Measurements from ENCODE around the gene ZNF317.

Gene ZNF317

GRCh38 chr19:9155591-9155990, 15.4 kb downstream of the ZNF317 start:
- no peak for TF ChIP-seq CTCF (IDR thresholded peaks at IDR 0.05; ENCODE audit: insufficient read depth, low read length)
- TF ChIP-seq REST (IDR thresholded peaks at IDR 0.05; ENCODE audit: insufficient replicate concordance, low read depth) = no peak
- no peak for TF ChIP-seq POLR2AphosphoS5 (IDR thresholded peaks at IDR 0.05; ENCODE audit: low read depth)
- Histone ChIP-seq H3K27ac (replicated peaks) (no peak overlapping the region), H3K27me3 (ENCODE audit: insufficient read depth, poor library complexity, severe bottlenecking) (no peaks in the 10 kb centered on the region), H3K4me3 (replicated peaks; ENCODE audit: insufficient read depth, low read length) (no peak overlapping the region)
- DNase-seq (ENCODE audit: low read depth in 1 of 2, low spot score in 1 of 2) = no peak

GRCh38 chr19:9156304-9156703, 16.1 kb downstream of the ZNF317 start:
- TF ChIP-seq GABPA (IDR thresholded peaks at IDR 0.05; ENCODE audit: low read depth) (no peak), SPI1 (IDR thresholded peaks at IDR 0.05; ENCODE audit: borderline replicate concordance, low read depth) (no peak), REST (IDR thresholded peaks at IDR 0.05; ENCODE audit: insufficient replicate concordance, low read depth) (no peak), POLR2AphosphoS5 (IDR thresholded peaks at IDR 0.05; ENCODE audit: low read depth) (no peak), CTCF (IDR thresholded peaks at IDR 0.05; ENCODE audit: insufficient read depth, low read length) (no peak)
- H3K4me3 ChIP-seq (replicated peaks; ENCODE audit: insufficient read depth, low read length) = no peak overlapping the region
- no peak overlapping the region for H3K27ac ChIP-seq (replicated peaks)
- no peaks in the 10 kb centered on the region for H3K27me3 ChIP-seq (ENCODE audit: insufficient read depth, poor library complexity, severe bottlenecking)
- DNase-seq (ENCODE audit: low read depth in 1 of 2, low spot score in 1 of 2) = no peak

- no peak for DNase-seq (ENCODE audit: low read depth in 1 of 2, low spot score in 1 of 2)
- no peak overlapping the region for H3K4me3 ChIP-seq (replicated peaks; ENCODE audit: insufficient read depth, low read length)
- H3K27me3 ChIP-seq (ENCODE audit: insufficient read depth, poor library complexity, severe bottlenecking) = no peaks in the 10 kb centered on the region
- TF ChIP-seq GABPA (IDR thresholded peaks at IDR 0.05; ENCODE audit: low read depth) (no peak), SPI1 (IDR thresholded peaks at IDR 0.05; ENCODE audit: borderline replicate concordance, low read depth) (no peak)
- no peak overlapping the region for H3K27ac ChIP-seq (replicated peaks)
Measured at GRCh38 chr19:9159891-9160290, 19.7 kb downstream of the ZNF317 start.

GRCh38 chr19:9161427-9161826, 21.2 kb downstream of the ZNF317 start:
- no peak for DNase-seq (ENCODE audit: low read depth in 1 of 2, low spot score in 1 of 2)
- no peak for TF ChIP-seq POLR2AphosphoS5 (IDR thresholded peaks at IDR 0.05; ENCODE audit: low read depth)
- TF ChIP-seq REST (IDR thresholded peaks at IDR 0.05; ENCODE audit: insufficient replicate concordance, low read depth) = no peak
- TF ChIP-seq SPI1 (IDR thresholded peaks at IDR 0.05; ENCODE audit: borderline replicate concordance, low read depth) = no peak
- no peak for TF ChIP-seq GABPA (IDR thresholded peaks at IDR 0.05; ENCODE audit: low read depth)
- TF ChIP-seq CTCF (IDR thresholded peaks at IDR 0.05; ENCODE audit: insufficient read depth, low read length) = no peak
- no peak overlapping the region for H3K4me3 ChIP-seq (replicated peaks; ENCODE audit: insufficient read depth, low read length)
- no peak overlapping the region for H3K27ac ChIP-seq (replicated peaks)
- no peaks in the 10 kb centered on the region for H3K27me3 ChIP-seq (ENCODE audit: insufficient read depth, poor library complexity, severe bottlenecking)
